ENCODE measurements around the gene NTRK2.
A peak's percentile ranks its signal among the peaks of the same experiment; 100 is the strongest.

The NTRK2 gene

GRCh38 chr9:84939774-84940173 is 270.2 kb downstream of the NTRK2 start:
- no peak for DNase-seq (ENCODE audit: low read depth)

- DNase-seq (ENCODE audit: low read depth): no peak
Measured at GRCh38 chr9:84940294-84940693, 270.8 kb downstream of the NTRK2 start.

GRCh38 chr9:84941792-84942191 is 272.3 kb downstream of the NTRK2 start:
- no peak for DNase-seq (ENCODE audit: low read depth)

GRCh38 chr9:84943482-84944050 is 274.0 kb downstream of the NTRK2 start:
- DNase-seq (ENCODE audit: low read depth): no peak

DNA sequence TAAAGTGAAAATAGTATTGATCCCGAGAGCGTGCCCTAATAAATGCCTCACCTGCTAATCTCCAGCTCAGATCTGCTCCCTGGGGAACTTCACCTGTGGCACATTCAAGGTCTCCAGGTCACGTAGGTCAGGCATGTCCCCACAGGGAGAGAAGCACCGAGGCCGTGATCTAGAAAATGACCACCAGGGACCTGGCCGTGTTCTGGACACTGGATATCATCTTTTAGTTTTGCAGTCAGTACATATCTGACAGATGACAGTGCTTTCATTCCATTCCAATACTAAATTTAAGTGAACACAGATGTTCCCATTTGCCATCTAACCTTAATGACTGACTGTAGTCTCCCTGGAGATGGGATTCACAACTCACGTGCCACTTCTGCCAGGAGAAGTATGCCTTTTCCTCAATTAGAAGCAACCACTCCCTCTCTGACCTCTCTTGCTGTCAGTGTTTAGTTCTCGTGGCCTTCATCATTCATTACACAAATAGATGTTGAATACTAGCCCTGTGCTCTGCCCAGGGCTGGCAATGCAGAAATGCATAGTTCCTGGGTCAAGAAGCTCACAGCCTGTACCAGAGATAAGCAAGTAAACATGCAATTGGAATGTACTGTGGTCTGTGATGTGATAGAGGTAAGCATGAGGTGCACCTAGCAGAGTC is 276.5 kb downstream of the NTRK2 start:
- DNase-seq (ENCODE audit: low read depth): no peak

GRCh38 chr9:84947412-84947972 is 278.0 kb downstream of the NTRK2 start:
- no peak for DNase-seq (ENCODE audit: low read depth)

DNA sequence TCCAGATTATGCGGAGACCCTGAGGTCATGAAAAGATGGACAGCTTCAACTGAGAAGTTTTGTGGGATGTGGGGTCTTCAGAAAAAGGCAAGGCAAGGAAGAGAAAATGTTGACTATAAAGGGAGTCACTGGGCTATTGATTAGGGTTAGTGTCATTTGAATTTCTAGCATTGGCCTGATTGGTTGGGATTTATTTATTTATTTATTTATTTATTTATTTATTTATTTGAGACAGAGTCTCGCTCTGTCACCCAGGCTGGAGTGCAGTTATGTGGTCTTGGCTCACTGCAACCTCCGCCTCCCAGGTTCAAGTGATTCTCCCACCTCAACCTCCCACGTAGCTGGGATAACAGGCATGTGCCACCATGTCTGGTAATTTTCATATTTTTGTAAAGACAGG is 279.7 kb downstream of the NTRK2 start:
- no peak for DNase-seq (ENCODE audit: low read depth)

GRCh38 chr9:84949971-84950370 is 280.4 kb downstream of the NTRK2 start:
- no peak for DNase-seq (ENCODE audit: low read depth)

DNA sequence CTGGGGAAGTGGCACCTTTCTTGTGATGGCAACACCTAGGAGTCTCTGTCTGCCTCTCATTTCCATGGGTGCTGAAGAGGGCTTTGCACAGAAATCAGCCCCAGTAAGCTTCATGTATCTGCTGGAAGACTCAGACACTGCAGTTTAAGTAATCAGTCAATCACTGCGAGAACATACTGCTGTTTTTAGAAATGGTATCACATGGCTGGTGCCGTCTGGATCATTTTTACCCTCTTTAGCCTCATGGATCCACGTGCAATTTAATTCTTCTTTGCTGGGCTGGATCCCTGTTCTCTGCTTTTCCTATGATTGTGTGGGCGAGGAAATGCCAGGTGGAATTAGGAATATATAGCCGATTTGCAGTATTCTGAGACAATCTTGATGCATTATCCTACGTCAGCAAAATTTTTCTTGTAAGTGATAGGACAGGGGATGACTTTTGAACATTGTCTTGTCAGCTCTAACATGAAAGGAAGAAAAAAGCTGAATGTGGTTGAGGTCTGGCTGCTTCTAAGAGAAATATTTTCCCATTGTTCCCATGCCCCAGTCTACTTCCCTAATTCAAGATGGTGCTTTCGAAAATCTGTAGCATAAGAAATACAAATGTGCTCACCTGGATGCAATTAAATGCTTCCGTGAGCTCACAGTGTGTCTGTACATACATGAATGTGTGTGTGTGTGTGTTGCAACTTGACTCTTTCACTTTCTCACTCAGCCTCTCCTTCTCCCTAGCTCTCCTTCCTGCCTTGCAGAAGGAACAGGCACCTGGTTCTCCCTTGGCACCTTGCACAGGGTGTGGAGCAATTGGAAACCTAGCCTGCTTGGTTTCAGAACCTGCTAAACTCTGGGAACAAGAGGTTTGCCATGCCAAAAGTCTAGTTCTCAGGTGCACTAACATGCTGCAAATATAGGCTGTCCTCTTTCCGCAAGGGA is 281.6 kb downstream of the NTRK2 start:
- DNase-seq (ENCODE audit: low read depth): no peak

GRCh38 chr9:84953252-84953773 is 283.8 kb downstream of the NTRK2 start:
- no peak for DNase-seq (ENCODE audit: low read depth)

DNA sequence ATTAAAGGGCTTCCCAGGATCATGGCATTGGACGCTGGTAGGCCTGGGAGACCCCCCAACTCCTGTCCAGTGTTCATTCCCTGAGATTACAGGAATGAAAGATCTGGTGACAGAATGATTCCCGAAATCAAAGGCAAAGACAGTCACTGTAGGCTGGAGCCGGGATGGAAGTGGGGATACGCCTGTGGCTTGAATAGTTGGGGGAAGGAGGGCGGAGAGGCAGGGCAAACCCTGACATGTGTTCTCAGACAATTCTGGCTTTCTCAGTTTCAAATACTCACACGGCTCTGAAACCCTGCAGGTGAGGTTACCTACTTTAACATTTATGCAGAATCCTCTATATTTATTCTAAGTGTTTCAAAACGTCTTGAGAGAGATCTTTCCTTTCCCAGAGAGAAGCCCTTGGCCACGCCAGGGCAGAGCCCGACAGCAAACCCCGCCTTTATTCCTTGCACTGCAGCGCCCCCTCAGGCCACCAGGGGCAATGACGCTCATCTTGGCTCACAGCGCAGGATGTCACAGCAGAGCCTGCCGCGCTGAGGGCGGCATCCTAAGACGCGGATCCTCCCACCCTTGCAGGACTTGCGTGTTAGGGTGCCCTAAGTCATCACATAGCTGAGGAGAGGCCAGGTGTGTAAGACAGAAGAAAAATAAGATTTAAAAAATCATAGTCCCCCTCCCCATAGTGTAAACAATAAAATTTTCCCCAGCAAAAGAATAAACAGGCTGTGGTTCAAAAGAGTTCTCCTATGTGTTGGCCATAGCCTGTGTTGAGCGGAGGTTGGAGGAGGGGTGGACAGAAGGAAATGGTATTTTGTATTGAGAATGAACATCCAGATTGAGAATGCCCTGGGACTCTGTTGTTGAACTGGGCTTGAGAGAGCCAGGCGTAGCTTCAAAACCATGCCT is 284.5 kb downstream of the NTRK2 start:
- peak; percentile 1 for DNase-seq (ENCODE audit: low read depth)

GRCh38 chr9:84955155-84955554 is 285.6 kb downstream of the NTRK2 start:
- no peak for DNase-seq (ENCODE audit: low read depth)

GRCh38 chr9:84955971-84956370 is 286.4 kb downstream of the NTRK2 start:
- no peak for DNase-seq (ENCODE audit: low read depth)

DNA sequence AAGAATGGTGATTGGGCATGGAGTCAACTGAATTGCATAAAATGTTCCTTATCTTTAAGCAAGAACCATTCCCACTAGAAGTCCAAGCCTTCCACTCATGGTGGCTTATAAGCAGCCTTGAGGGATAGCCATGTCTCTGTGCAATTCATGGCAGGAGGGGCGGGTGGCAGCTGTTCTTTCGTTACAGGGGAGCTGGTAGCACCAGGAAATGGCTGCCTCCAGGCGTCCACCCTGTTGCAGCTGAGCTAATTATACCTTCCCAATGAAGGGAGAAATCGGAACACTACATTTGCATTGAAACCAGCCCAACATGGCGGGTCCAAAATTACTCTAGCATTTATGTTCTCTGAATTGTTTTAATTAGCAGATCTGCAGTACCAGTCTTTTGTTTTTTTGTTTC is 289.8 kb downstream of the NTRK2 start:
- DNase-seq (ENCODE audit: low read depth): no peak

- DNase-seq (ENCODE audit: low read depth): no peak
Measured at GRCh38 chr9:84966876-84967830, 297.6 kb downstream of the NTRK2 start.

- no peak for DNase-seq (ENCODE audit: low read depth)
Measured at GRCh38 chr9:84969084-84969483, 299.6 kb downstream of the NTRK2 start.

- DNase-seq (ENCODE audit: low read depth): no peak
Measured at GRCh38 chr9:84969736-84970135, 300.2 kb downstream of the NTRK2 start.

DNA sequence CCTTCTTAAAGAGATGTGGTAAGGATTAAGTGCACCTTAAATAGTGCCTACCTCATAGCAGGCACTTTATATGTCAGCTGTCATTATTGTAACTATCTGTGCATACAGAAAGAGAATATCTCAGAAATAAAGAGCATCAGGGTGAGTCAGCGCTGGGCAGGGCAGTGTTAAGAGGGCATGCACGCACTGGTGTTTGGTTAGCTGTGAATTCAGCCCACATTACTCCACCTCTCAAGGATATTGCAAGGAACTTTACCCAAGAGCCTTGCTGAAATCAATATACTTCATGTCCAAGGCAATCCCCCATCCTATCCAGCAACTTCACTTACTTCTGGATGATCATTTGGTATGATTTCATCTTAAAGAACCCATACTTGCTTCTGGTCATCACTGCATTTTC is 300.9 kb downstream of the NTRK2 start:
- DNase-seq (ENCODE audit: low read depth): no peak

GRCh38 chr9:84971571-84971970 is 302.0 kb downstream of the NTRK2 start:
- no peak for DNase-seq (ENCODE audit: low read depth)

DNA sequence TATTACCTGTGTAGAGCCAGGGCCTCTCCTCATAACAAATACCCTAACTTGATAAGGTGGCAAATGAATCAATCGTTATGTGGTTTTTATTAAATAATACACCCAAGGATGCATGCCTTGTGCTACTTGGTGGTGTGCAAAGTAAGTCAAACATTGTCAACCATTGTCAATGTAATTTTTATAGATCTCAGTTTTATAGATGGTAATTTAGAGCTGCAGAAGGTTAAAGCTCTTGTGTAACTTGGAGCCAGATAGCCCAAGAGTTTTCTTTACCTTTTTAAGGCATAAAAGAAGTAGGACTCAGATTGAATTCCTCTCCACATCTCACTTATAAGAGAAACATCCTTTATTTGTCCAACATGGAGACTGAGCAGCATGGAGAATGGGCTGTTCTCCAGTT is 304.7 kb downstream of the NTRK2 start:
- DNase-seq (ENCODE audit: low read depth): no peak
